Measurements from ENCODE around the gene PFAS.

The PFAS gene

DNA sequence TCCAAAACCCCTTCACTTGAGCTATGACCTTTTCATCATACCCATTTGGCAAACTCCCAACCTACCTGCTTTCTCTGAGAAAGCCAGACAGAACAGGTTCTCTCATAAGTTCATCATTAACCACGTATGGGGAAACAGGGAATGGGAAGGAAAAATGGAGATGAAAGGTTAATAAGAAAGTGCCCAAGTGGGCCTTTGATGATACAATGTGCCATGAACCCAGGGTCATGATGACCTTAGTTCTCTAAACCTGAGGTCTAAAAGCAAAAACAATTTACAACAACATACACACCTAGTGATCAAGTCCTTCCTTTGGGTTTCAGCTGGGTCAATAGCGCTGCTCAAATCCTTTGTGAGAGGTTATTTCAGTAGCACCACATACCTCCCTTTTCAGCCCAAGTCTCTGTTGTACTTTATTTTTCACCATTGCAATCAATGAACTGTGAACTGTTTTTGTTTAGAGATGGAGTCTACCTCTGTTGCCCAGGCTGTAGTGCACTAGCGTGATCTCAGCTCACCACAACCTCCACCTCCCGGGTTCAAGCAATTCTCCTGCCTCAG lies 24.9 kb downstream of the PFAS start:
- DNase-seq: no peak

DNA sequence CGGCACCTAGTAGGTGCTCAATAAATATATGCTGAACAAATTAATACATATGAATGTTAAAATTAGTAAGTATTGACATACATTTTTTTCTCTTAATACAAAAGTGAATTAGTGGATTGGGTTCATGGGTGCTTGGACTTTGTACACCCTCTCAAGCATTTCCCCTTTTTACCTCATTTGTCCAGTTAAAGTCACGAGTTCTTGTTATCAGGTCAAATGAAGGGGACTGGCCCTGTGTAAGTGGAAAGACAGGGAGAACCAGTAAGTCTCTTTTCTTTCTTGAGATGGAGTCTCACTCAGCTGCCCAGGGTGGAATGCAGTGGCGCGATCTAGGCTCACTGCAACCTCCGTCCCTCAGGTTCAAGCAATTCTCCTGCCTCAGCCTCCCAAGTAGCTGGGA lies 25.7 kb downstream of the PFAS start:
- no peak for DNase-seq

DNA sequence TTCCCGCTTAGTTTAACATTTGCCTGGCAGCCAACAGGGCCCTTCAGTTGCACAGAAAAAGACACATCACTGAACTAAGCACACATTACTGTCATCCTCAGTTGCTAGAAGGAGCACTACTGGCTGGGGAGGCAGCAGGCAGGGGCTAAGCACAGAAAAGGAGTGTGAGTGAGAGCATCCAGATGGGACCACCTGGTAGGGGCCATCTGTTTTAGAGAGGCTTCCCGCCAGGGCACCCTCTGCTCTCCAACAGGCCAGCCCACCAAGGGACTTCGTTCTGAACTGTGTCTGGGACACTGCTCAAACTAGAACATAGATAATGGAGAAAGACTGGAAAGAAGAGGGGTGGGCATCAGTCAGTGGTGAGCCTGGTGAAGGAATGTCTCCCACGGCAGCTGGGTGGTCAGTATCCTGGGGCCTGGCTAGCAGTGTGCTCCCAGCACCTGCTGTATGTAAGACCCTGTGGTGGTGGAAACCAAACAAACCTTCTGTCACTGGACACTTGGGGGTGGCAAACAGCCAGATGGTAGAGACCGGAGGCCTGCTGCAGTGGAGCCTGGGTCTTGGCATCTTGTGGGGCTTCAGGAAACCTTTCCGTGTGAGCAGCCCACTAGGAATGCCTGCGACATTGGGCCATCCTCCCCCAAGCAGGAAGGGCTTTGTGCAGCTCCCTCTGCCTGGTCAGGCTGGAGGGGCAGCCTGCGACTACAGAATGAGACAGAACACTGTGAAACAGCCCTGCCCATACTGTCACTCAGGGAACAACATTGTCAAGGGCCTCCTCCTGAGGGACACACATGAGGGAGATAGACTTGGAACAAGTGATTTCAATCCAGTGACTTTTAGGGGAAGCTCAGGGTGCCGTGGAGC lies 26.6 kb downstream of the PFAS start:
- no peak for DNase-seq

DNA sequence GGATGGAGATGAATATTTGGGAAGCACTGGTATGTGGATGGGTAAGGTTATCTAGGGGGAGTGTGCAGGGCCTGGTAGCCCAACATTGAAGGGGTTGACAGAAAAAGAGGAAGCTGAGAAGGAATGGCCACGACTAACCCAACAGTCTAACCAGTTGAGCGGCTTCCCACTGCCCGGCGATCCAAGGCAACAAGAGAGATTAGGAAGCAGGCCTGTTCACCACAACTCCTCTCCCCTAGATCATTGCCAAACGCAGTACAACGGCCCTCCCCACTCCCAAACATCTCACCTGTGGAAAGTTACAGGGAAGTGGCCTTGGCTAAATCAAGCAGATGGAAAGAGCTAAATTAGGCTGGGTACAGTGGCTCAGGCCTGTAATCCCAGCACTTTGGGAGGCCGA lies 28.2 kb downstream of the PFAS start:
- no peak for DNase-seq

DNA sequence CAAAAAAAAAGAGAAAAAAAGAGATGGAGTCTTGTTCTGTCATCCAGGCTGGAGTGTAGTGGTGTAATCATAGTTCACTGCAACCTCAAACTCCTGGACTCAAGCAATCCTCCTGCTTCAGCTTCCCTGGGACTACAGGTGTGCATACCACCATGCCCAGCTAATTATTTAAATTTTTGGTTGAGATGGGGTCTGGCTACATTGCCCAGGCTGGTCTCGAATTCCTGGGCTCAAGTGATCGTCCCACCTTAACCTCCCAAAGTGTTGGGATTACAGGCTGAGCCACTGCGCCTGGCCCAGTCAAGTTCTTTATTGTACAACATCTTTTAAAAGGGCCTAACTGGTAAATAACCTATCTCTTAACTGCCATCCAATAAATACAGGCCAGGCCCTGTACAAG lies 33.3 kb downstream of the PFAS start:
- DNase-seq: no peak

DNA sequence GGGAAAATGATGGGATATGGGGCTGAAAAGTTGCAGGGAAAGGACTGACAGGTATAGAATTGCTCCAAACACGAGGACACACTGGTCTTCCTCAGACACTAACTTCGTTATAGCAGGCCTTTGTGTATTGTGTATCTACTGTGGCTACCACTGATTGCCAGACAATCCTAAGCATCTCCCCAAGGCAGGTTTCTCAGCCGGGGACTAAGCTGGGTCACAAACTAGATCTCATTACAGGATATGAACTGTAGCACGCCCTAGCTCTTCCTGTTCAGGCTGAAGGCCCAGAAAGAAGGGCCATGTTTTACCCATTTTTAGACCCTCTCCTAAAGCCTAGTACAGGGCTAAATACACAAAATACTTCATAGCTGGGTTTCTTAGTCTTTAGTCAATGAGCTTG lies 34.3 kb downstream of the PFAS start:
- DNase-seq: no peak

DNA sequence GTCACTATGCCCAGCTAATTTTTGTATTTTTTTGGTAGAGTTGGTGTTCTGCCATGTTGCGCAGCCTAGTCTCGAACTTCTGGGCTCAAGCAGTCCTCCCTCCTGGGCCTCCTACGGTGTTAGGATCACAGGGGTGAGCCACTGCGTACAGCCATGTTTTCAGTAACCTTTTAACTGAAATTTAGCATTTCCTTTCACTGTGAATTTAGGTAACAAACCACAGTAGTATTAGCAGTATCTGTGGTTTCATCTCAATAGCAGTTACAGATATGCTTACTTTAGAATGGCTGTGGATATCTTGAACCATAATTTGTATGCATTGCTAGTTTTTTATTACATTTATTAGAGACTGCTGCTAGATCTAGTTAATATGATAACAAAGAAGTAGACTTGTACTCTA lies 35.0 kb downstream of the PFAS start:
- DNase-seq: no peak

DNA sequence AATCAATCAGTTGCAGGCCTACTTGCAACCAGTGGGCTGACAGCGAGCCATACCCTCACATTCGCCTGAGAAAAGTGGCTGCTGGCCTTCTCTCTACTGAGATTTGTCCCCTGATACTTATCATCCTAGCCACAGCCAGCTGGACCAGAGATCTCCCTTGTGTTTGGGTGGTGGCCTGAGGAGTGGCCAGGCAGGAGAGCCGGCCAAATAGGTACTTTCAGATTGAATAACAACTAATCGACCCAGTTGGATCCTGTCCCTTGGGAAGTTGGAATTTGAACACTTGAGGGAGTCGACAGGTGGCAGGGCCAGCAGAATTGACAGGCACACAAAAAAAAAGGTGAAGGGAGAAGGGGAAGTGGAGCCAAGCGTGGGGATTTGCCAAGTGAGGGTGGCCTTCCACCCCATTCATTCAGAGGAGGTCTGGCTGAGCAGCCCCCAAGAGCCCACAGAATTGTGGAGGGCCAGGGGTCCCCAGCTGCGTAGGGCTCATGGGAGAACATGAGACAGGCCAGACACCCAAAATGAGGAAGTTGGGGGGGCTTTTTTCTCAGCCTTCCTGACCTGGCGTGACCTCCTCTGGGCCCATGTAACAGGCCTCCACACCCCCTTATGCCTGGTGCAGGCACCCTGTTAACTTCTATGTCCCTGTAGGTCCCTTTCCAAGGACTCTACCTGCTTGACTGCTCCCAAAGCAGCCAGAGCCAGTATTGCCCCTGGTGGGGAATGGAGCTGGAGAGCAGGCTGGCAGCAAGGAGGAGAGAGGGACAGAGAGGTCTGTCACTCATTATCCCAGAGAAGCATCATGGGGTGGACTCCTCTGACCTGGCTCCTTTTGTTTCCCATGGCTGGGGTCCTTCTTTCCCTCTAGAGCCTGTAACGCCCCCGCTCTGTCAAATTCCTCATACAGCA lies 36.4 kb downstream of the PFAS start:
- no peak for DNase-seq

DNA sequence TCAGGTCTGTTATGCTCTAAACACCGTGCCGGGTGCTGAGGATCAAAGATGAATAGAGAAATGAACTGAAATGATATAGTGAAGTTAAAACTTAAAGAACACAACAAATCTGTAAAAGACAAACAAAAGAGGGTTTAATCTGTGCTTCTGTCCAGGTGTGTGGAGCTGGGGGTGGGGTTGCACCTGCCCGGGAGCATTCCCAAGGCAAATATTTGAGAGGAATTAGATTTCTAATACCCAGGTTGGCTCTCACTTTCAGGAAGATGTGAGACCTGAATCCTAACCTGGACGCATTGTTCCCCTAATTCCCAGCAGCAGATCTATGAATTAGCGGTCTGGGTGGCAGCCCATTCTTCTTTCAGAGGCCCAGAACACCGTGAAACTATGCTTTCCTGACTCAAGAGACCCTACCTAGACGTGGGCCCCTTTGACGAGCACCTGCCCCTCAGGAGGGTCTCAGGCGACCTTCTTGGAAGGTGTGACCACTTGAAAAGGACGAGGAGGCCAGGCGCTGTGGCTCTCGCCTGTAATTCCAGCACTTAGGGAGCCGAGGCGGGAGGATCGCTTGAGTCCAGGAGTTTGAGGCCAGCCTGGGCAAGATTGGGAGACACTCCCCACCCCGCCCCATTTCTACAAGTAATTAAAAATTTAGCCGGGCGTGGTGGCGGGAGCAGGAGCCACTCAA lies 38.7 kb downstream of the PFAS start:
- DNase-seq: no peak

DNA sequence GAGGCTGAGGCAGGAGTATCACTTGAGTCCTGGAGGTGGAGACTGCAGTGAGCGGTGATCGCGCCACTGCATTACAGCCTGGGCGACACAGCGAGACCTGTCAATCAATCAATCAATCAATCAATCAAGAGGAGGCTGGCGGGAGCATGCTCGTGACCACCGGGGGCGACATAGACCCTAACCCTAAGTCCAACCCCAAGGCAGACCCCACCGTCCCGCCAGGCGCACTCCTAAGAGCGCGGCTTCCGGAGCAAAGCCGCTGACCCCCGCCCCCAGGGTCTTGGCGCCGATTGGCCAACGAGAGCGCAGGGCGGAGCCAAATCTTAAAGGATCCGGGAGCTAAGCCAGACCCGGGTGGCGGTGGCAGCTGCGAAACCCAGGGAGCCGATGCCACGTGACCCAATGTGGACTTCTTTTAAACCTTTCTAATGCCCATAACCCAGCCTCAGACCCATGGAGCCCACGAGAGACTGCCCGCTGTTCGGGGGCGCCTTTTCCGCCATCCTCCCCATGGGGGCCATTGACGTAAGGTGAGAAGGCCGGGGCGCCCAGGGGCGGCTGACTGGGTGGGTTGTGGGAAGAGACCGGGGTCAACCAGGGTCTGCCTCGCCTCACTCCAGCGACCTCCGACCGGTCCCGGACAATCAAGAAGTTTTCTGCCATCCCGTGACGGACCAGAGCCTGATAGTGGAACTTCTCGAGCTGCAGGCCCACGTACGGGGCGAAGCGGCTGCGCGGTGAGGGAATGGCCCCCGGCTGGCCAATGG lies 39.4 kb downstream of the PFAS start, which contains the start of gene RANGRF:
Gene RANGRF, plus strand, starts transcription at position 335 of the 767 bp plus-strand sequence. Its CDS starts 119 bp downstream, at position 454.
- peak; percentile 75 to 76 for DNase-seq

DNA sequence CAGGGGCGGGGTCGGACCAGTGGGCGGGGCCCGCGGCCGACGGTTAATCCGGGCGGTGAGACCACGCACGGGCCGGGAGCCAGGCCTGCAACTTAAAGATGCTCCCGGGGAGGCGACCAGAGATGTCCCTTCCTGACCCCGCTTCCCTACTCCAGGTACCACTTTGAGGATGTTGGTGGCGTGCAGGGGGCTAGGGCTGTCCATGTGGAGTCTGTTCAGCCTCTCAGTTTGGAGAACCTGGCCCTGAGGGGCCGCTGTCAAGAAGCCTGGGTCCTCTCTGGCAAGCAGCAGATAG lies 40.0 kb downstream of the PFAS start:
- no peak for DNase-seq

DNA sequence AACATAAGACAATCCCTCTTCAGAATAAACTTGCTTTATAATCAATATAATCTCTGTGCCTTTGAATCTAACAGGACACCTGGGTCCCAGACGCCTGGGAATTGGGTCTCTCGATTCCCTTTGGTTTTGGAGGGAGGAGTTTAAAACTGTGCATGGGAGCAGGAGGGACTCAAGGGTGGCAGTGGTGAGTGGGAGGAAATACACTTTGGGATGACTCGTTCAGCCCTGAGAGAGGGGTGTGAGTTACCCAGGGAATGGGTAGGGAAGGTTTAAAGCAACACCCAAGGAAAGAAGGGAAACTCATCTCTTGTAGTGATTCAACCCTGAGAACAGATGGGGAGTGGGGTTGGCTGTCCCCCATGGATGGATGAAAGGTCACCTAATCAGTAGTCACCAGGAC lies 41.0 kb downstream of the PFAS start:
- no peak for DNase-seq

DNA sequence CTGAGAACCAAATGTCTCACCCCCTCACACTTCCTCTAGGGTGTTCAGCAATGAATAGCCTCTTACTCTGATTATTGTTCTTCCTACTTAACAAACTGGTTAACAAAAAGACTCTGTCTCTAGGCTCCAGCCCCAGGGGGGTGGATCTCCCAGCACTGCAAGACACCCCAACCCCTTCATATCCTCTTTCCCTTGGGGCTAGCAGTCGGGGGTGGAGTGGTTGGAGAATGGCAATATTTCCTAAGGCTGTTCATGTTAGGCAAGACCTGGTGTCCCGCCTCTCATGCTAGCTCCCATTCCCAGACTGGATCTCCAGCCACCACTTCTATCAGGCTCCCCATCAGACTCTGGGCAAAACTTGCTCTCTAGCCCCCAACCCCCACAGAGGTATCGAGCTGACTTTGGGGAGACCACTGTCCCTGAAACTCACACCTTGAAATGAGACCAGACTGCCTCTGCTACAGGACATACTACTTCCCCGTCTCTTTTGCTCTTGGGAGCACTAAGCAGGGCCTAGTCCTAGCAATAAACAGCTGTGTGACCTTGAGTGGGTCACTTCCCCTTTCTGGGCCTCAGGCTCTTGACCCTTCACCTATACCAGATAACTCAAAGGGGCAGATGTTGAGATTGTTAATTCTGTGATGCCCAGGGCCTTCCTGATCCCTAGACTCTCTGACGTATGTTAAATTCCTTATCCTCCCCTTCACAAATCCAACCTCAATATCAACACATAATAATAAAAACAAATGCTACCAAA lies 43.7 kb downstream of the PFAS start:
- DNase-seq: no peak

DNA sequence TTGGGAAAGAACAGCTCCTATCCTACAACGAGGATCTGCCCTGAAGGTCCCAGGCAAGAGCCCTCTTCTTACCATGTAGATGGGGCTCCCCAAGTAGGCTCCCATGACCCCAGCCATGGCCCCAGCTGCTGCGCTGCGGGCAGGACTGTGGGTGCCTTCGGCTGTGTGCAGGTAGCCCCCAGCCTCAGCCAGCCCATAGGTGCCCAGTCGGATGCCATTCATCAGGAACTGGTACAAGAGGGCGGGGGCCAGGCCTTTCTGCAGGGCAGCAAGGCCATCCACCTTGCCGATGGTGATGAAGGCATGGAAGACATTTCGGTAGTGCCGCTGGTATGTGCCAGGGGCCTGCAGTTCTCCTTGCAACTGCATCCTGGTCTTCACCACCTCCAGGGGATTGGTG lies 45.3 kb downstream of the PFAS start:
- DNase-seq: no peak

DNA sequence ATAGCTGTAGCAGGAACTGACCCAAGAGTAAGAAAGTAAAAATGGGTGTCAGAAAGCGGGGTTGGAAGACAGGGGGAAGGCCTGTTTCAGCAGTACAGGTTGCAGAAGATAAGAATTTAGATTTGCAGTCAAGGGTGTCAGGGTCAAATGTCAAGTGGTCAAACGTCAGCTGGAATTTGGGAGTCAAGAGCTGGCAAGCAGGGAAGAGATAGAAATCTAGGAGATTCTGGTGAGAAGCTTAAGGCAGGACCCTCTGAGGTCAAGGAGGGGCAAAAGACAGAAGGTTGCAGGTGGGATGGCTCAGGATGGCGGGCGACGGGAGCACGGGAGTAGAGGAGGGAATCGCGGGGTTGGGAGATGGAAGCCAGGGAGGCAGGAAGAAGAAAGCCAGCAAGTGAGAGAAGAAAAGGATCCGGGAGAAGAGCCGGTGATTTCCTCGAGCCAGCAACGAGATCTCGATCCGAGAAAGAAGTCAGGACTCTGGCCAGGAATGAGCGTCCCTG lies 45.8 kb downstream of the PFAS start:
- DNase-seq: no peak

DNA sequence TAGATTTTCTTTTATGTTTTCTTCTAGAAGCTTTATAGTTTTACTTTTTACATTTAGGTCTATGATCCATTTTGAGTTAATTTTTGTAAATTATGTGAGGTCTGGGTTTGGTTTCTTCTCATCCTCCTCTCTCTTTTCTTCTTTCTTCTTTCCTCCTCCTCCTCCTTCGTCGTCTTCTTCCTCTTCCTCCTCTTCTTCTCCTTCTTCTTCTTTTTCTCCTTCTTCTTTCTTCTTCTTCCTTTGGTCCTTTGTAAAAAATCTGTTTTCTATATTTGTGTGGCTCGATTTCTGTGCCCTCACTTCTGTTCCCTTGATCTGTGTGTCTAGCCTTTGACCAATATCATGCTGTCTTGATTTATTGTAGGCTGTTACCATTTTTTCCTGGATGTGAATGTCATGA lies 51.1 kb downstream of the PFAS start:
- DNase-seq: no peak

DNA sequence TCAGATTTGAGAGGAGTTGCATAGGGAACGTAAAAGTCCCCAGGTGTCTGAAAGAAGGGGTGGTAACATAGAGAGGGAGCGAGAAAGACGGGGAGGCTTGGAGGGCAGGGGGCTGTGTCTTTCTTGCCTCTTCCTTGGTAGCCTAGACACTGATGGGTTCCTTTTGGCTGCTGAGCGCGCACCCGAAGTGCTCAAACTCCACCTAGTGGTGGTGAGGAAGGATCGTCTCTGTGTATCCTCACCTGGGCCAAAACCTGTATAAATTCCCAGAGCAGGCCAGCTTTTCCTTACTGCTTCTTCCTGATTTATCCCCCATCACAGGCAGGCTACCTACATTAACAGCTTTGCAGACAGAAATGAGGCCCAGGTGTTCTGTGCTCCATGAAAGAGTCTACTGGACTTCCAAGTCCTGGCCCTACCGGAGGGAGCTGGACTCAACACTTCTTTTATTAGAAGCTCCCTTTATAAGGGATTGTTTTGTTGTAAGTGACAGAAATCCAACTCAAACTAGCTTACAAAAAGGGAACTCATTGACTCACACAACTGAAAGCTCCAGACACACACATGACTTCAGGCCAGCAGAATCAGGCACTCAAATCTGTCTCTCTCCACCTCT lies 51.6 kb downstream of the PFAS start:
- DNase-seq: peak; percentile 56 to 64

DNA sequence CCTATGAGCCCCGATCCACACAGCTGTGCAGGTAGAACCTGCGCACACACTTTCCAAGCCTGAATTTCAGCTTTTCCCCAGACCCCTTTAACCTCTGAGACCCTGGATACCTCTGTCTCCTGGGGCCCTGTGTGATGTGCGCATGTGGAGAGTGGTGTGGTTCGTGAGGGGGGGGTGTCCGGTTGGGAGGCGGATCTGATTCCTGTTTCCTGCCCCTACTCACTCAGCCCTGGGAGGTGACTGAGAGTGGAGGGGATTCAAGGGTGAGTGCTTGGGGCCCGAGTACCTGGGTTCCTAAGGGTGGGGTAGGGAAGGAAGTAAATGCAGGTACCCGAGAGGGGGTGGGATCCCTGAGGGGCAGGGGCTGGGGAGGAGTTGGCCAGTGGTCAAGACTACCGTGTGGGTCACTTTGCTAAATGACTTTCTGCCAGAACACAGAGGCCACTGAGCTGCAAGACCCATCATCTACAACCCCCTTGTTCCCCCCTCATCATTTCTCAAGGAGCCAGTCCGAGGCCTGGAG lies 61.6 kb downstream of the PFAS start:
- DNase-seq: no peak

DNA sequence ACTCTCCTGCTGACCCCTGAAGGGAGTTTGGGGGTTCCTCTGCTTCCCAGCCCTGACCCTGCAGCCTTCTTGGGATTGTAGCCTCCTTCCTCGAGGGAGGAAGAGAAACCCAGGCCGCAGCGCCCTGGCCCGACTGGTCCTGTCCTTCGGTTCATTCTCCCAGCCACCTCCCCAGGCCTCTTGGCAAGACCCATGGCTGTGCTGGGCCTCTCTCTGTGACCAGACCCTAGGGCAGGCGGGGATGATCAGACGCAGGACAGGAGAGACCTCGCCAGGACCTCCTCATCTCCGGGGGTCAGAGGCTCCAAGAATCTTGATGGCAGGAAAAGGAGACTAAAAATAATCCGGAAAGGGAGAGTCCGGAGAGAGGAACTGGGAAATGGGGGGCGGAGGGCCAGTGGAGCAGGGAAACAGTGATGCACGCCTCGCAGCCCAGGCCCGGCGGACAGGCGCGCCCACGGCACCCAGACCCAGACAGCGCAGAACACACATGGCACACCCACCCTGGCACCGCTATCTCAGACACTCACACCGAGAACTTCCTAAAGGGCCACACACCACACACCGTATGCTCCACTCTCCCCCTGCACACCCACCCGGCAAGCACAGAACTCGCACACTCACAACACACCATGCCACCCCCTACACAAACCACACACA lies 62.2 kb downstream of the PFAS start:
- no peak for DNase-seq

DNA sequence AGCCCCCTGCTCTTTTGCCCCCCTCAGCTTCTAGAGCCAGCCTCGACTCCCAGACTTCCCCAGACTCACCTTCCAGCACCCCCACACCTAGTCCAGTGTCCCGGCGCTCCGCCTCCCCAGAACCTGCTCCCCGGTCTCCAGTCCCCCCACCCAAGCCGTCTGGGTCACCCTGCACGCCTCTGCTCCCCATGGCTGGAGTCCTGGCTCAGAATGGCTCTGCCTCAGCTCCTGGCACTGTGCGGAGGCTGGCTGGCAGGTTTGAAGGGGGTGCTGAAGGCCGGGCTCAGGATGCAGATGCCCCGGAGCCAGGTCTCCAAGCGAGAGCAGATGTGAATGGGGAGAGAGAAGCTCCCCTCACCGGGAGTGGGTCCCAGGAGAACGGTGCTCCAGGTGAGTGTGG lies 63.2 kb downstream of the PFAS start:
- DNase-seq: no peak
